AG09319 (cell line): Measurements from ENCODE around the gene BCAT1.
"Not testable (repeated sequence)": the region's sequence is repeated elsewhere in the genome, so short reads cannot be mapped to it uniquely, and the experiment has no call there.

ENCODE experiments used
- DNase-seq: peaks from one replicate; pipeline ENCODE4 v3.0.0-alpha.2; 2010; ENCODE audit warnings: low read depth; ENCODE audit errors: extremely low read depth
- CTCF ChIP-seq: IDR thresholded peaks from 2 replicates; pipeline ENCODE4 v1.5.1; 2011; ENCODE audit warnings: low read depth, mild to moderate bottlenecking, inconsistent platforms, low read length, moderate library complexity

The BCAT1 gene

GRCh38 chr12:24975425-24975824, 26.5 kb upstream of the BCAT1 start:
- TF ChIP-seq CTCF: no peak
- DNase-seq: no peak

DNA sequence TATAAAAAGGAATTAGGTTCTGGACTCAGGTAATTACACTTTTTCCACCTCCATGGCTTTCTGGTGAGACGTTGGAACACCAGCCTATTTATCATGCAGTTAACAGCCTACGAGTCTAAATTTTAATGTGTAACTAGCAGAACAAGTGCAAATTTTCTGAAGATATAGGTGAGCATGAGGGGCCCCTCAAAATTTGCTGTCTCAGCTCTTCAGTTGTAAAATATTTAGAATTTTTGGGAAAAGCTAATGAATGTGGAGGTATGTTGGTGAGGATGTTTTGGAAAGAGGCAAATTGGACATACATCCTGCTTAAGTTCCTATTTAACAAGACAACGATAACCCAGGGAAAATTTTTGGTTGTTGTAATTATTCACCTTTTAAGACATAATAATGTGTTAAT, 25.3 kb upstream of the BCAT1 start:
- no peak for TF ChIP-seq CTCF
- DNase-seq: no peak

DNA sequence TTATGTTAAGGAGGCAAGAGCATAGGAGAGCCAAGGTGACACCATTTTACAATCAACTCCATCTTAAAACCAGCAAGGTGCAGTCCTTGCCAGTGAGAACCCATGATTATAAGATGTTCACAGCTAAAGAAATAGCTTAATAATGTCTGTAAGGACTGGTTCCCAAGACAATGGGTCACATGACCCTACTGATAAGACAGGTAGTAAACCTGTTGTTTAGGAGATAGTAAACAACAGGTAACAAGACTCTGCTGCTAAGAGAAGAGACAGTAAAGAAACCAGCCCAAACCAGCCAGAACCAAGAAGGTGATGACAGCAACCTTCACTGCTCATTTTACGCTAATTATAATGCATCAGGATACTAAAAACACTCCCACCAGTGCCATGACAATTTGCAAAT, 23.2 kb upstream of the BCAT1 start:
- no peak for TF ChIP-seq CTCF

GRCh38 chr12:24970177-24970576, 21.3 kb upstream of the BCAT1 start:
- no peak for TF ChIP-seq CTCF
- DNase-seq: no peak

More for the DNA sequence above, 23.2 kb upstream of the BCAT1 start:
- DNase-seq: no peak

GRCh38 chr12:24966951-24967564, 18.2 kb upstream of the BCAT1 start:
- no peak for TF ChIP-seq CTCF
- DNase-seq: no peak

- DNase-seq: no peak
- no peak for TF ChIP-seq CTCF
These were observed 15.4 kb upstream of the BCAT1 start for GRCh38 chr12:24964342-24964741.

DNA sequence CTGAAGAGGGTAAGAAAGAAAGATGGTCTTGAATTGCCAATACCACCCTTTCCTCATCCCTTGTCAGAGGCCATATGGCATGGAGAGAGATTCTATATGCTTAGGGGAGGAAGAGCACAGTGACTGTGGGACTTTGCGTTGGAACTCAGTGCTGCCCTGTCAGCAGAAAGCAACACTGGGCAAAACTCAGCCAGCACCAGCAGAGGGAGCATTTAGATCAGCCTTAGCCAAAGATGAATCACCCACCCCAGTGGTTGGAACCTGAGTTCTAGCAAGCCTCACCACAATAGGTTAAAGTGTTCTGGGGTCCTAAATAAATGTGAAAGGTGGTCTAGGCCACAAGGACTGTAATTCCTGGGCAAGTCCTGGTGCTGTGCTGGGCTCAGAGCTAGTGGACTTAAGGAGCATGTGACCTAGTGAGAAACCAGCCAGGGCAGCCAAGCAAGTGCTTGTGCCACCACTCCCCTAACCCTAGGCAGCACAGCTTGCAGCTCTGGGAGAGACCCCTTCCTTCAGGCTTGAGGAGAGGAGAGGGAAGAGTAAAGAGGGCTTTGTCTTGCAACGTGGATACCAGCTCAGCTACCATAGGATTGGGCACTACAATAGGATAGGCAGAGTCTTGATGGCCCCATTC, 11.4 kb upstream of the BCAT1 start:
- TF ChIP-seq CTCF: peak; percentile 78
- no peak for DNase-seq

- not testable (repeated sequence) for DNase-seq
These were observed 7.5 kb upstream of the BCAT1 start for GRCh38 chr12:24956351-24956750.
